Calu3 (cell line): ENCODE data around the gene TGFB1I1. TPM values are rescaled to one million over a fixed set of nuclear protein-coding genes. Genes with fewer than 3 reads are reported as not detected.

Experiments
- BruUV-seq: library from RNA; stranded (reverse); fragments of 400-500 nt; replicated peaks from 2 replicates; lab custom pipeline; 2021; lab: Mats Ljungman, UMichigan
- CTCF ChIA-PET: fragments of 300-600 bp; sonication (Branson Sonifier 250); formaldehyde crosslinking; loops from one replicate; lab custom pipeline; 2022; ENCODE audit warnings: antibody characterized with exemption; lab: Charles Lee
- DNase-seq: peaks from one replicate; pipeline ENCODE4 v3.0.0; 2022
- H3K27ac Mint-ChIP-seq: one replicate; pipeline ENCODE4 v1.8.0; 2022; ENCODE audit warnings: mixed read lengths; ENCODE audit not compliant: unreplicated experiment
- H3K27me3 Mint-ChIP-seq: one replicate; pipeline ENCODE4 v1.8.0; 2022; ENCODE audit warnings: mixed read lengths; ENCODE audit not compliant: unreplicated experiment
- H3K36me3 Mint-ChIP-seq: one replicate; pipeline ENCODE4 v1.8.0; 2022; ENCODE audit warnings: mild to moderate bottlenecking, moderate library complexity, mixed read lengths; ENCODE audit not compliant: insufficient read depth, unreplicated experiment
- H3K4me1 Mint-ChIP-seq: one replicate; pipeline ENCODE4 v1.8.0; 2022; ENCODE audit warnings: mild to moderate bottlenecking, low read depth, mixed read lengths; ENCODE audit not compliant: unreplicated experiment
- H3K4me3 Mint-ChIP-seq: one replicate; pipeline ENCODE4 v1.8.0; 2022; ENCODE audit warnings: mild to moderate bottlenecking, low read depth, moderate library complexity, mixed read lengths; ENCODE audit not compliant: unreplicated experiment
- H3K9me3 Mint-ChIP-seq: one replicate; pipeline ENCODE4 v1.8.0; 2022; ENCODE audit warnings: low read depth, mixed read lengths; ENCODE audit not compliant: unreplicated experiment
- intact Hi-C: fragments of 100-400 bp; cut with micrococcal nuclease; formaldehyde crosslinking; loops from one replicate; pipeline ENCODE4 v1.10.0; 2022; ENCODE audit not compliant: unreplicated experiment
- total RNA-seq: library from RNA; stranded (reverse); gene quantifications from 2 replicates; pipeline ENCODE4 v1.2.3, GENCODE V29; 2022
- TF ChIP-seq, protein P1 (sequence below): fragments of 200-600 bp; IDR thresholded peaks from one replicate; pipeline ENCODE4 v1.8.0; 2022; ENCODE audit warnings: antibody characterized with exemption; ENCODE audit not compliant: unreplicated experiment

Gene TGFB1I1
- total RNA-seq, 1 experiment from 2014 or later = 18.7 TPM

DNA sequence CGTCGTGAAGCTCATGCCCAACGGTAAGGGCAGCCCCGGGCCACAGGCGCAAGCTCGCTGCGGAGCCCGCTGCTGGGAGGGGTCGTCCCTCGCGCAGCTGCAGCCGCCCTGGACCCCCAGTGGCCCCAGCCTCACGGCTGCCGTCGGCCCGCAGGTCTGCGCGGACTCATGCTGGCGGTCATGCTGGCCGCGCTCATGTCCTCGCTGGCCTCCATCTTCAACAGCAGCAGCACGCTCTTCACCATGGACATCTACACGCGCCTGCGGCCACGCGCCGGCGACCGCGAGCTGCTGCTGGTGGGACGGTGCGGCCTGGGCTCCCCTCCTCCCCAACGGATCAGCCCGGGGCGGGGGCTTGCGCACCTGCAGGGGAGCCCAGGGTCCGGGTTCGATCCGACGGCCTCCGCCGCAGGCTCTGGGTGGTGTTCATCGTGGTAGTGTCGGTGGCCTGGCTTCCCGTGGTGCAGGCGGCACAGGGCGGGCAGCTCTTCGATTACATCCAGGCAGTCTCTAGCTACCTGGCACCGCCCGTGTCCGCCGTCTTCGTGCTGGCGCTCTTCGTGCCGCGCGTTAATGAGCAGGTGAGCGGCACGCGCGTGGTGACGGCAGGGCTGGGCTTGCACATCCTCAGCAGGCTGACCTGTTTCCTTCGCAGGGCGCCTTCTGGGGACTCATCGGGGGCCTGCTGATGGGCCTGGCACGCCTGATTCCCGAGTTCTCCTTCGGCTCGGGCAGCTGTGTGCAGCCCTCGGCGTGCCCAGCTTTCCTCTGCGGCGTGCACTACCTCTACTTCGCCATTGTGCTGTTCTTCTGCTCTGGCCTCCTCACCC, 16.7 kb downstream of the TGFB1I1 start:
- CTCF ChIA-PET = no interaction called here
- intact Hi-C loops = loop anchor here (5.0 kb wide), 2 partner anchors 36 to 224 kb away; a partner anchor contains a TSS
- BruUV-seq = no TSS peak
- Mint-ChIP-seq H3K4me1 (peaks cover 17% of the 10 kb centered on the region), H3K27ac (peak overlapping the region; percentile 71), H3K27me3 (no peaks in the 10 kb centered on the region), H3K9me3 (no peaks in the 10 kb centered on the region), H3K36me3 (peaks cover 77% of the 10 kb centered on the region), H3K4me3 (peak overlapping the region; percentile 92)
- TF ChIP-seq, protein P1, sequence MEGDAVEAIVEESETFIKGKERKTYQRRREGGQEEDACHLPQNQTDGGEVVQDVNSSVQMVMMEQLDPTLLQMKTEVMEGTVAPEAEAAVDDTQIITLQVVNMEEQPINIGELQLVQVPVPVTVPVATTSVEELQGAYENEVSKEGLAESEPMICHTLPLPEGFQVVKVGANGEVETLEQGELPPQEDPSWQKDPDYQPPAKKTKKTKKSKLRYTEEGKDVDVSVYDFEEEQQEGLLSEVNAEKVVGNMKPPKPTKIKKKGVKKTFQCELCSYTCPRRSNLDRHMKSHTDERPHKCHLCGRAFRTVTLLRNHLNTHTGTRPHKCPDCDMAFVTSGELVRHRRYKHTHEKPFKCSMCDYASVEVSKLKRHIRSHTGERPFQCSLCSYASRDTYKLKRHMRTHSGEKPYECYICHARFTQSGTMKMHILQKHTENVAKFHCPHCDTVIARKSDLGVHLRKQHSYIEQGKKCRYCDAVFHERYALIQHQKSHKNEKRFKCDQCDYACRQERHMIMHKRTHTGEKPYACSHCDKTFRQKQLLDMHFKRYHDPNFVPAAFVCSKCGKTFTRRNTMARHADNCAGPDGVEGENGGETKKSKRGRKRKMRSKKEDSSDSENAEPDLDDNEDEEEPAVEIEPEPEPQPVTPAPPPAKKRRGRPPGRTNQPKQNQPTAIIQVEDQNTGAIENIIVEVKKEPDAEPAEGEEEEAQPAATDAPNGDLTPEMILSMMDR = no peak
- no peak for DNase-seq

GRCh38 chr16:31489298-31489564, 17.3 kb downstream of the TGFB1I1 start:
- peak overlapping the region; percentile 37 for H3K4me3 Mint-ChIP-seq
- no peak for DNase-seq
- no peaks in the 10 kb centered on the region for H3K27me3 Mint-ChIP-seq
- H3K4me1 Mint-ChIP-seq = peaks cover 12% of the 10 kb centered on the region
- H3K27ac Mint-ChIP-seq = peak overlapping the region; percentile 71
- TF ChIP-seq, protein P1 = no peak
- no TSS peak for BruUV-seq
- intact Hi-C loops = loop anchor here (5.0 kb wide), 2 partner anchors 37 to 223 kb away; a partner anchor contains a TSS
- H3K9me3 Mint-ChIP-seq = no peaks in the 10 kb centered on the region
- CTCF ChIA-PET = interaction anchor here (1.0 kb wide), 1 partner anchor 30 kb away, joined by 3 read pairs; the partner anchor contains the start of gene ARMC5
- H3K36me3 Mint-ChIP-seq = peaks cover 74% of the 10 kb centered on the region

- Mint-ChIP-seq H3K4me1 (peaks cover 6% of the 10 kb centered on the region), H3K4me3 (peak overlapping the region; percentile 37), H3K9me3 (no peaks in the 10 kb centered on the region), H3K27ac (peak overlapping the region; percentile 71), H3K27me3 (no peaks in the 10 kb centered on the region), H3K36me3 (peaks cover 70% of the 10 kb centered on the region)
- TF ChIP-seq, protein P1 = no peak
- CTCF ChIA-PET = interaction anchor here (1.0 kb wide), 1 partner anchor 30 kb away, joined by 3 read pairs; the partner anchor contains the start of gene ARMC5
- intact Hi-C loops = loop anchor here (5.0 kb wide), 2 partner anchors 38 to 222 kb away; a partner anchor contains a TSS
- BruUV-seq = TSS peak; percentile 45
- DNase-seq = no peak
Measured at GRCh38 chr16:31489616-31490584, 17.9 kb downstream of the TGFB1I1 start.

DNA sequence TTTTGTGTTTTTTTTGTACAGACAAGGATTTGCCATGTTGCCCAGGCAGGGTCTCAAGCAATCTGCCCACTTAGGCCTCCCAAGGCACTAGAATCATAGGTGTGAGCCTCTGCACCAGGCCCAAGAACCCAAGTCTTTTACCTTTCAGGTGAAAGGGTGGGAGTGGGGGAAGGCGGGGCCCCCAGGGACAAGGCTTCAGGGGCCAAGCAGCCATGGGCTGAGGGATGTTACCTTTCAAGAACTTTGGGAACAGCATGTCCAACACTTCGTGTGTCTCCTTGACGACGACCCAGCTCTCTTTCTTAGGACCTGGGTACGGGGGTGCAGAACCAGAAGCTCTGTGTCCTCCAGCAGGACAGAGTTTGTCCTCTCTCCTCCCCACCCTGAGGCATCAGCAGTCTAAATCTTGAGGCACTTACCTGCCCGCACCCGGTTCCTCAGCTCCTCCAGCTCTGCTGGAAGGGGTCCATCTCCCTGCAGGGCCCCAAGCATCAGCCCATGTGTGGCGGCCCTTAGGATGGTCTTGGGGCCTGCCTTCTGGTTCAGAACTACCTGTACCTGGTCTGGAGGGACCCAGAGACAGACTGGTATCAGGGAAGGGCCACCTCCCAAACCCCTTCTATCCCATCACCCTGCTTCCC, 19.9 kb downstream of the TGFB1I1 start:
- CTCF ChIA-PET = interaction anchor here (0.7 to 1.0 kb wide), 2 partner anchors 31 to 369 kb away, joined by 3 read pairs; no protein-coding TSS in a partner anchor
- Mint-ChIP-seq H3K27me3 (no peaks in the 10 kb centered on the region), H3K27ac (no peak overlapping the region), H3K4me3 (no peak overlapping the region), H3K4me1 (no peaks in the 10 kb centered on the region), H3K36me3 (peaks cover 72% of the 10 kb centered on the region), H3K9me3 (no peaks in the 10 kb centered on the region)
- TF ChIP-seq, protein P1 = no peak
- intact Hi-C loops = no loop called here
- no peak for DNase-seq
- no TSS peak for BruUV-seq
